UCSD-AML1 (cell line): ENCODE measurements around the gene ABCA8.

Experiments used
- DNase-seq: peaks from one replicate; lab custom pipeline; 2025; ENCODE audit not compliant: unreplicated experiment; lab: John Stamatoyannopoulos, UW

The ABCA8 gene

GRCh38 chr17:68868708-68869107 is 86.5 kb downstream of the ABCA8 start:
- no peak for DNase-seq

- DNase-seq, result peak; percentile 14
Measured at GRCh38 chr17:68867759-68868516, 87.3 kb downstream of the ABCA8 start.

GRCh38 chr17:68865584-68865983 is 89.6 kb downstream of the ABCA8 start:
- DNase-seq, result no peak

- no peak for DNase-seq
Measured at GRCh38 chr17:68863091-68863652, 92.0 kb downstream of the ABCA8 start.

GRCh38 chr17:68861602-68862001 is 93.6 kb downstream of the ABCA8 start:
- DNase-seq, result no peak

- no peak for DNase-seq
Measured at GRCh38 chr17:68860941-68861340, 94.3 kb downstream of the ABCA8 start.

- DNase-seq, result no peak
Measured at GRCh38 chr17:68854452-68854851, 100.7 kb downstream of the ABCA8 start.

GRCh38 chr17:68853439-68853838 is 101.8 kb downstream of the ABCA8 start:
- DNase-seq, result no peak

GRCh38 chr17:68853036-68853435 is 102.2 kb downstream of the ABCA8 start:
- no peak for DNase-seq

- DNase-seq, result no peak
Measured at GRCh38 chr17:68851890-68852289, 103.3 kb downstream of the ABCA8 start.

- no peak for DNase-seq
Measured at GRCh38 chr17:68850749-68851510, 104.3 kb downstream of the ABCA8 start.

GRCh38 chr17:68849673-68850610 is 105.2 kb downstream of the ABCA8 start:
- DNase-seq, result no peak

- no peak for DNase-seq
Measured at GRCh38 chr17:68847711-68848110, 107.5 kb downstream of the ABCA8 start.

- no peak for DNase-seq
Measured at GRCh38 chr17:68843522-68843921, 111.7 kb downstream of the ABCA8 start.

GRCh38 chr17:68840073-68840472 is 115.1 kb downstream of the ABCA8 start:
- no peak for DNase-seq

GRCh38 chr17:68835071-68835470 is 120.1 kb downstream of the ABCA8 start:
- DNase-seq, result no peak

- DNase-seq, result no peak
Measured at GRCh38 chr17:68834328-68834836, 120.8 kb downstream of the ABCA8 start.

GRCh38 chr17:68832109-68832802 is 122.9 kb downstream of the ABCA8 start:
- DNase-seq, result no peak

GRCh38 chr17:68831170-68831569 is 124.0 kb downstream of the ABCA8 start:
- DNase-seq, result no peak

GRCh38 chr17:68830313-68830712 is 124.9 kb downstream of the ABCA8 start:
- DNase-seq, result no peak
